Stomach smooth muscle (tissue), 2 donors: ENCODE data around the gene FHIT.

Source experiments
- H3K27ac ChIP-seq: one replicate; pipeline ENCODE4 v1.7.0; 2013; ENCODE audit warnings: mild to moderate bottlenecking, low read length, inconsistent platforms
- H3K27me3 ChIP-seq, 2 donors: one replicate each; pipeline ENCODE4 v1.7.0; 2013; ENCODE audit warnings: low read length in 2 of 2; ENCODE audit not compliant: insufficient read depth in 2 of 2, control insufficient read depth in 1 of 2
- H3K36me3 ChIP-seq, 2 donors: one replicate each; pipeline ENCODE4 v1.7.0; 2013; ENCODE audit warnings: low read length in 2 of 2; ENCODE audit not compliant: control insufficient read depth in 2 of 2, insufficient read depth in 2 of 2
- H3K4me1 ChIP-seq: one replicate; pipeline ENCODE4 v1.7.0; 2013; ENCODE audit warnings: low read length; ENCODE audit not compliant: control insufficient read depth, insufficient read depth
- H3K4me3 ChIP-seq, 2 donors: one replicate each; pipeline ENCODE4 v1.7.0; 2013; ENCODE audit warnings: low read length in 2 of 2
- H3K9ac ChIP-seq, 2 donors: one replicate each; pipeline ENCODE4 v1.7.0; 2013; ENCODE audit warnings: low read length in 2 of 2, mild to moderate bottlenecking in 1 of 2
- H3K9me3 ChIP-seq, 2 donors: one replicate each; pipeline ENCODE4 v1.7.0; 2013; ENCODE audit warnings: low read length in 2 of 2; ENCODE audit not compliant: control insufficient read depth in 2 of 2
- donor health status: healthy.
- donor health status: Pancreatic carcinoma.

The FHIT gene

DNA sequence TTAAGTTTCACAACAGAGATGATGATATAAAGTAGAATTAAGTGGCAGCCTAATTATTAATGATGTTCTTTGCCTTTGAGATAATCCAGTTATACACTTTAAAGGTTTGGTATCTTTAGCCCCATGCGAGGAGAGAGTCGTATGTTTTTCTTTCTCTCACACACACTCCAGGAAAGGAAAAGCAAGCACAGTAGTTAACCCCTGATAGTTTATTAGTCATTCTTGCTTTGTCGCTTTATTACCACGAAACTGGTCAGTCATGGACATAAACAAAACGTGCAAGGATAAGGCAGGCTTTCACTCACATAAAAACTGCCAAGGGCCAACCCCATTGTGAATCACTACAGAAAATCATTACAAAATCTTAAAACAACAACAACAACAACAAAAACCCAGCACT lies 866.9 kb downstream of the FHIT start:
- Histone ChIP-seq H3K9ac (no peak overlapping the region), H3K27ac (no peak overlapping the region), H3K4me1 (no peaks in the 10 kb centered on the region), H3K4me3 (no peak overlapping the region), H3K36me3 (no peaks in the 10 kb centered on the region), H3K27me3 (peaks cover 0 to 2% of the 10 kb centered on the region in 2 donors), H3K9me3 (no peaks in the 10 kb centered on the region)

DNA sequence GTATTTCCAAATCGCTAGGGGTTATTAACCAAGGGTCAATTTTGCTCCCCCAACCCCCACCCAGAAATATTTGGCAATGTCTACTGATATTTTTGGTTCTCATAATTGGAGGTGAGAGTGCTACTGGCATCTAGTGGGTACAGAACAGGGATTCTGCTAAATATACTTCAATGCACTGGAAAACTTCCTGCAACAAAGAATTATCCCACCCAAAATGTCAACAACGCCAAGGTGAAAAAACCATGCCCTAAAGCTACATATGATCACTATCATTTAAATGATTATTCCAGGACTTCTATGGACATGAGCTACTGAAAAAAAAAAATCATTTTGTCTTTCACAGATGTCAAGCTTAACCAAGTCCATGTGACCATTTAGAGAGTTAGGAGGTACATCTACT lies 867.9 kb downstream of the FHIT start:
- Histone ChIP-seq H3K4me3 (no peak overlapping the region), H3K9ac (no peak overlapping the region), H3K27me3 (no peaks in the 10 kb centered on the region), H3K36me3 (no peaks in the 10 kb centered on the region), H3K9me3 (no peaks in the 10 kb centered on the region), H3K27ac (no peak overlapping the region), H3K4me1 (no peaks in the 10 kb centered on the region)

DNA sequence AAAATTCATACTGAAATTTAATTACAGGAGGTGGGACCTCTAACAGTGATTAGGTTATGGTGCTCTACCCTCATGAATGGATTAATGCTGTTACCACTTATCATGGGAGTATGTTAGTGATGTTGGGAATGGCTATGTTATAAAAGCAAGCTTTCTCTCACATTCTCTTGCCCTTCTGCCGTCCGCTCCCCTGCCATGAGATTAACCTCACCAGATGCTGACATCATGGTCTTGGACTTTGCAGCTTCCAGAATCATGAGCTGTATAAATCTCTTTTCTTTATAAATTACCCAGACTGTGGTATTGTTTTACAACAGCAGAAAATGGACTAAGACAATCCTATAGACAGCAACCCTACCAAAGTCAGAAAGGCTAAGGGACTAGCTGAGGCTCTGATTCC lies 884.8 kb downstream of the FHIT start:
- Histone ChIP-seq H3K27ac (no peak overlapping the region), H3K4me1 (no peaks in the 10 kb centered on the region), H3K27me3 (no peaks in the 10 kb centered on the region), H3K4me3 (no peak overlapping the region), H3K9me3 (no peaks in the 10 kb centered on the region), H3K9ac (no peak overlapping the region), H3K36me3 (no peaks in the 10 kb centered on the region)

DNA sequence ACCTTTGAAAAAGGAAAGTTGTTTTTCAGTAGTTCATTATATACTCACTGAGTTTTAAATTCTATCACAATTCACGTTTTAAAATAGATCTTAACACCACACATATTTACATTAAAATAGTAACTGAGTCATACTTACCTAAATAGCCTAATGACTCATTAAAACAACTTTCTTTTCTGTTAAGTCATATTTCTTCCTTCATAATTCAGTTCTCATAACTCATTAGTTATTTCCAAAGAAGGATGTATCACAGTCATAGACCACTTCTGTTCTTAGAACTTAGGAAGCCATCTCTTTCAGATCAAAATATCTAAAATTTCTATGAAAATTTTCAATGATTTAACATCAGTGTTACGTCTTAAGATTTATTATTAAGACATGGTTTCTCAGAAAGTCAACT lies 885.9 kb downstream of the FHIT start:
- Histone ChIP-seq H3K4me1 (no peaks in the 10 kb centered on the region), H3K36me3 (no peaks in the 10 kb centered on the region), H3K9ac (no peak overlapping the region), H3K27me3 (no peaks in the 10 kb centered on the region), H3K27ac (no peak overlapping the region), H3K4me3 (no peak overlapping the region), H3K9me3 (no peaks in the 10 kb centered on the region)

DNA sequence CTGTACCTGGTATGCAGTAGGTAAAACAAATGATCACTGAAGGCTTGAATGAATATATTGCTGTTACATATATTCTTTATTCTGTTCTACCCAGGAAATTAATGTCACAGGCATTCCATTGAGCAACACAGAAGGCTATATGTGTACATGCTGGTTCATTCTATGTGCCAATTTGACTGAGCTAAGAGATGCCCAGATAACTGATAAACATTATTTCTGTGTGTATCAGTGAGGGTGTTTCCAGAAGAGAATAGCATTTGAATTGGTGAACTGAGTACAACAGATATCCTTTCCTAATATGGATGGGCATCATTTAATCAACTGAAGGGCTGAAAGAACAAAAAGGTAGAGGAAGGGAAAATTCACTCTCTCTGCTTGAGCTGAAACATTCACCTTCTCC lies 886.8 kb downstream of the FHIT start:
- no peak overlapping the region for H3K4me3 ChIP-seq

DNA sequence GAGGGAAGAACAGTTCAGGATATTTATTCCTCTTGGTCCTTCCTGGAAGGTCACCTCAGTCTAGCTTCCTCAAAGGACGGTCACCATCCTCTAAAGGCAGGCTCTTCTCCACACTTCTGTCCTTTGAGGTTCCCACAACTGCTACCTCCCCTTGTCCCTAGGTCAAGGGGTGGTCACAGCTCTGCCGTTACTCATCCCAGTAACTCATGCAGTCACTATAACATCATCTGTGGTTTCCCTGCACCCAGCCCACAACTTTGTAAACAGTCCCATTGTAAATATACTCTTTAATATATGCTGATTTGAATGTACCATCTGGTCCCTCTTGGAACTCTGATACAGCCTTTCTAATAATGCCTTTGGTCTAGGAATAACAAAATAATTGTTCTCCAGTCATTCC lies 887.4 kb downstream of the FHIT start:
- Histone ChIP-seq H3K9me3 (no peaks in the 10 kb centered on the region), H3K4me1 (no peaks in the 10 kb centered on the region), H3K36me3 (no peaks in the 10 kb centered on the region), H3K27me3 (no peaks in the 10 kb centered on the region), H3K4me3 (no peak overlapping the region), H3K27ac (no peak overlapping the region), H3K9ac (no peak overlapping the region)

More for the DNA sequence above, 886.8 kb downstream of the FHIT start:
- no peaks in the 10 kb centered on the region for H3K36me3 ChIP-seq
- no peaks in the 10 kb centered on the region for H3K27me3 ChIP-seq
- no peak overlapping the region for H3K9ac ChIP-seq
- no peaks in the 10 kb centered on the region for H3K4me1 ChIP-seq
- H3K9me3 ChIP-seq = no peaks in the 10 kb centered on the region
- no peak overlapping the region for H3K27ac ChIP-seq

DNA sequence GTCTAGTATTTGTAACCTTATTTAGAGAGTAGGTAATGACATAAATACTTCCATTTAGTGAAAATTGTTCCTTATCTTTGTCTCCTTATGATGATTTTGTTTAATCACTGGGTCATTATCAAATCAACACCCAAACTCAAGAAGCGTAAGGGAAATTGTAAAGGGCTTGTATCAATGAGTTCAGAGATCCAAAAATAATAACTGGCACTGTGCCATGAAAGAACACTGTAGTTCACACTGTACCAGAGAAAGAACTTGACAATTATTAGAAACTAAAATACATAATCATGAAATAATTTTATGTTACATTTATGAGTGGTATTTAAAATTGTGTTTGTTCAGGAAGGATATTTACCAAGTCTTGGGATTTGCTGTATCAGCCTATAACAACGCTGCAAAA lies 895.4 kb downstream of the FHIT start:
- Histone ChIP-seq H3K27ac (no peak overlapping the region), H3K4me3 (no peak overlapping the region), H3K9ac (no peak overlapping the region), H3K4me1 (no peaks in the 10 kb centered on the region), H3K36me3 (no peaks in the 10 kb centered on the region), H3K27me3 (no peaks in the 10 kb centered on the region), H3K9me3 (no peaks in the 10 kb centered on the region)

DNA sequence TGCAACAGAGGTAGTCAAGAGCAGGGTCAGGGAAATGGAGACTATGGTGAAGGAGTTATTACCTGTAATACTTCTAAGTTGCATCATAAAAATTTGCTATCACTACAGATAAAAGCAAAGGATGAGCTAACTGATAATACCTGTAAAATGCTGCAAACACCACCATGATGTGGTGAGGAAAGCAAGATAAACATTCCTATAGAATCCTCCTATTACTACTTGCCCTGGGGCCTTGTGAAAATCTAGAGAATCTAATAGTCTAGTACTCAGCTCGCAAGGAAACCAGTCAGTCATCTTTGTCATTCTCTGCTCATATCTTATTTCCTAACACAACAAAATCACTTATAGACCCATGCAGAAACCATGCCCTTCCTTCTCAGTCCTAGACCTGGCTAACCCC lies 899.8 kb downstream of the FHIT start:
- Histone ChIP-seq H3K27me3 (no peaks in the 10 kb centered on the region), H3K9me3 (no peaks in the 10 kb centered on the region), H3K4me1 (no peaks in the 10 kb centered on the region), H3K4me3 (no peak overlapping the region), H3K36me3 (no peaks in the 10 kb centered on the region), H3K27ac (no peak overlapping the region), H3K9ac (no peak overlapping the region)

DNA sequence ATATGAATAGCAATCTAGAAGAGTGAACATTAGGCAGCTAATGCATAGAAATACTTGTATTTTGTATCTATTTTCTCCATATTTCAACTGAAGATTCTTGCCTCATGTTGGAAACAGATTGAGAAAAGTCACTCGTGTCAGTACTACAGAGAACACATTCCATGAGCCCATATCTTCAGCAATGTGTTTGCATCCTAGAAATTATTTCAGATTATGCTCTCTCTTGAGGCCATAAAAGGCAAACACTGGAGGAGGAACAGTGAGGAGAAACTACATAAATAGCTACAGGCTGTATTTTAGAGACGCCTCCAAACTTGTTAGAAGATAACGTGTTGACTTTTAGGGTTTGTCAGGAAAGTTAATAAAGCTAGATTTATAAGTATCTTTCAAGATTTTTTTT lies 906.9 kb downstream of the FHIT start:
- H3K9me3 ChIP-seq = no peaks in the 10 kb centered on the region
- no peak overlapping the region for H3K27ac ChIP-seq
- no peaks in the 10 kb centered on the region for H3K27me3 ChIP-seq
- H3K9ac ChIP-seq = no peak overlapping the region
- H3K4me3 ChIP-seq = no peak overlapping the region
- H3K36me3 ChIP-seq = no peaks in the 10 kb centered on the region
- no peaks in the 10 kb centered on the region for H3K4me1 ChIP-seq

DNA sequence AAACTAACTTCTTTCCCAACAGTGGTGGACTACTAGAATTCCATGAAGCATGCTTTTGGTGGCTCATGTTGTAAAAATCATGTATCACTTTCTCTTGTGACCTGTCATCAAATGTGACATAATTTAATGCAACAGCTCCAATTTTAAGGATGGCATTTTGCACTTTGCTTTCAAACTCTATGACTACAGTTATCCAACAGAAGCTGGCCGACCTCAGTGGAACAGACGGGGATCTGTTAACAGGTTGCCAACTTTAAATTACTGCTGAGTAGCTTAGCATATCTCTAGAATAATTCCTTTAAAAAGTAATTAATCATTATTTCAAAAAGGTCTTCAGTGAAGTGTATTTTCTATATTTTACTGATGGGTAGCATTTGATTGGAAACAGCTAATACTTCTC lies 907.4 kb downstream of the FHIT start:
- Histone ChIP-seq H3K36me3 (no peaks in the 10 kb centered on the region), H3K9me3 (no peaks in the 10 kb centered on the region), H3K4me3 (no peak overlapping the region), H3K4me1 (no peaks in the 10 kb centered on the region), H3K27ac (no peak overlapping the region), H3K27me3 (no peaks in the 10 kb centered on the region), H3K9ac (no peak overlapping the region)

DNA sequence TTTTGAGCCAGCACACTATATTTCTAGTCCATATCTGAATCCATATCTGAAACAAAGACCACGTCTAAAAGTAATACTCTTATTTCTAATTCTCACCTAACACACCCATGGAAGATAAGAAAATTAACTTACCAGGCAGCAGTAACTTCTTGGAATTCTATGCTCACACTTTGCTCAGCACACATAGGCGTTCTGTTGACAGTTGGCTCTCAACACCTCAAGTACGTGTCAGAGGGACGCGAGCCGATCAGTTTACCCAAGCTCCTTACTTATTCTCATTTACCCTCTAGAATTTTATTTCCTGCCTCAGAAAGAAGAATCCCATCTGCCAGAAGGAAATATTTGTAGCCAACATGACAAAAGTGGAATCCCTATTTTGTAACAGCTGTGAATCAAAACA lies 911.9 kb downstream of the FHIT start:
- no peaks in the 10 kb centered on the region for H3K4me1 ChIP-seq
- H3K27ac ChIP-seq = no peak overlapping the region
- H3K36me3 ChIP-seq = no peaks in the 10 kb centered on the region
- no peaks in the 10 kb centered on the region for H3K9me3 ChIP-seq
- H3K9ac ChIP-seq = no peak overlapping the region
- no peak overlapping the region for H3K4me3 ChIP-seq
- no peaks in the 10 kb centered on the region for H3K27me3 ChIP-seq

DNA sequence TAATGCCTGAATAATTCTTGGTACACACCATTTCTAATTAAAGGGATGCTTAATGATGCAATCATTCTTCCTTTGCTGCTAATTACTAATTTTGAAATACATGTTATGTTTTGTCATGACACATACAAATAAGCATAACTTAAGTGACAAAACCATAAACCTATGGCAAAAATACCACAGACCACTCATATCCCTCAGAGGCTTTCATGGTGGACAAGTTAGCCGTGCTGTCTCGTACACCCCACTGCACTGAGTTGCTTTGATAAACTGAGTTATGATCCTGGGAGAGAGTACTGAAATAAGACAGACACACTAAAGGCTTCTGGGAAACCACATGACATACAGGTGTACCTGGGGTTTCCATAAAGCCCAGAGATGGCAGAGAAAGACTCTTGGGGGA lies 913.8 kb downstream of the FHIT start:
- no peaks in the 10 kb centered on the region for H3K36me3 ChIP-seq

More for the DNA sequence above, 913.8 kb downstream of the FHIT start:
- Histone ChIP-seq H3K27me3 (no peaks in the 10 kb centered on the region), H3K4me1 (no peaks in the 10 kb centered on the region), H3K4me3 (no peak overlapping the region), H3K9me3 (no peaks in the 10 kb centered on the region), H3K9ac (no peak overlapping the region), H3K27ac (no peak overlapping the region)
